GM23338 (cell line): ENCODE data around the gene EIF4A3. TPM values are rescaled to one million over a fixed set of nuclear protein-coding genes. Genes with fewer than 3 reads are reported as not detected.

ENCODE experiments used
- ATAC-seq: fragments of 200-7000 bp; cut with Tn5 transposase; 3 replicates; pipeline ENCODE4 v1.9.1; 2020
- DNase-seq: peaks from one replicate; pipeline ENCODE4 v3.0.0-alpha.2; 2015; ENCODE audit warnings: low spot score
- H2AFZ ChIP-seq: fragments of 200-600 bp; sonication (generic); 2 replicates; pipeline ENCODE4 v1.8.0; 2016; ENCODE audit warnings: antibody characterized with exemption, mild to moderate bottlenecking, moderate library complexity
- H3F3A ChIP-seq: fragments of 200-600 bp; sonication (generic); replicated peaks from 2 replicates; pipeline ENCODE4 v1.8.0; 2017; ENCODE audit warnings: antibody characterized with exemption, mixed run types, low read depth
- H3K27ac ChIP-seq: fragments of 200-600 bp; sonication (generic); 2 replicates; pipeline ENCODE4 v1.6.1; 2016; ENCODE audit warnings: low read depth
- H3K27me3 ChIP-seq: fragments of 200-600 bp; sonication (generic); 2 replicates; pipeline ENCODE4 v1.8.0; 2016; ENCODE audit warnings: mild to moderate bottlenecking, mixed run types, moderate library complexity; ENCODE audit not compliant: insufficient read depth
- H3K36me3 ChIP-seq: fragments of 200-600 bp; sonication (generic); 2 replicates; pipeline ENCODE4 v1.8.0; 2016; ENCODE audit warnings: mild to moderate bottlenecking; ENCODE audit not compliant: insufficient read depth
- H3K4me1 ChIP-seq: fragments of 200-600 bp; sonication (generic); 2 replicates; pipeline ENCODE4 v1.8.0; 2016; ENCODE audit warnings: mild to moderate bottlenecking, moderate library complexity; ENCODE audit not compliant: insufficient read depth
- H3K4me2 ChIP-seq: fragments of 200-600 bp; sonication (generic); 2 replicates; pipeline ENCODE4 v1.7.1; 2017; ENCODE audit warnings: mixed run types
- H3K4me3 ChIP-seq: fragments of 200-600 bp; sonication (generic); 2 replicates; pipeline ENCODE4 v1.6.1; 2016; ENCODE audit warnings: mixed run types
- H3K79me2 ChIP-seq: fragments of 200-600 bp; sonication (generic); replicated peaks from 2 replicates; pipeline ENCODE4 v1.8.0; 2017; ENCODE audit warnings: mild to moderate bottlenecking; ENCODE audit not compliant: insufficient read depth
- H3K9me2 ChIP-seq: fragments of 200-600 bp; sonication (generic); 2 replicates; pipeline ENCODE4 v1.8.0; 2017; ENCODE audit not compliant: insufficient read depth
- H4K20me1 ChIP-seq: fragments of 200-600 bp; sonication (generic); replicated peaks from 2 replicates; pipeline ENCODE4 v1.8.0; 2017; ENCODE audit warnings: mild to moderate bottlenecking; ENCODE audit not compliant: insufficient read depth
- H3K27ac Mint-ChIP-seq: 2 replicates; pipeline ENCODE4 v1.8.0; 2020; ENCODE audit warnings: inconsistent platforms, mild to moderate bottlenecking, moderate library complexity, mixed read lengths
- H3K27me3 Mint-ChIP-seq: 3 replicates; pipeline ENCODE4 v1.8.0; 2022; ENCODE audit warnings: low read depth, mild to moderate bottlenecking, moderate library complexity, mixed read lengths, inconsistent platforms; ENCODE audit not compliant: insufficient read depth, poor library complexity
- H3K36me3 Mint-ChIP-seq: 3 replicates; pipeline ENCODE4 v1.8.0; 2021; ENCODE audit warnings: low read depth, mild to moderate bottlenecking, inconsistent platforms, moderate library complexity, mixed read lengths
- H3K4me1 Mint-ChIP-seq: 3 replicates; pipeline ENCODE4 v1.8.0; 2020; ENCODE audit warnings: mild to moderate bottlenecking, inconsistent platforms, mixed read lengths
- H3K4me3 Mint-ChIP-seq: 3 replicates; pipeline ENCODE4 v1.8.0; 2021; ENCODE audit warnings: moderate library complexity, mild to moderate bottlenecking, inconsistent platforms, mixed read lengths
- H3K9me3 Mint-ChIP-seq: 3 replicates; pipeline ENCODE4 v1.8.0; 2020; ENCODE audit warnings: moderate library complexity, mild to moderate bottlenecking, inconsistent platforms, mixed read lengths
- CREB1 ChIP-seq: fragments of 250-450 bp; sonication (Bioruptor Pico); IDR thresholded peaks from 2 replicates; pipeline ENCODE4 v1.5.0; 2020; ENCODE audit warnings: low read depth, mild to moderate bottlenecking, moderate library complexity
- CTCF ChIP-seq, 2 experiments: fragments of 200-600 bp in 1 of 2; sonication (generic) in 1 of 2; conservative IDR thresholded peaks; 2 replicates each; pipeline versions ENCODE4 v1.5.1 to v1.6.1; 2016 to 2017; ENCODE audit warnings: antibody characterized with exemption in 2 of 2, low read depth in 2 of 2, mild to moderate bottlenecking in 2 of 2, moderate library complexity in 1 of 2
- EZH2 ChIP-seq: fragments of 200-600 bp; sonication (generic); IDR thresholded peaks from one replicate; pipeline ENCODE4 v1.8.0; 2017; ENCODE audit warnings: antibody characterized with exemption, mild to moderate bottlenecking, low read depth; ENCODE audit not compliant: unreplicated experiment
- EZH2phosphoT487 ChIP-seq: fragments of 200-600 bp; sonication (generic); IDR thresholded peaks from one replicate; pipeline ENCODE4 v1.8.1; 2018; ENCODE audit warnings: antibody characterized with exemption; ENCODE audit not compliant: unreplicated experiment
- JUNB ChIP-seq: IDR thresholded peaks from one replicate; pipeline ENCODE4 v1.6.1; 2016; ENCODE audit warnings: antibody characterized with exemption; ENCODE audit not compliant: unreplicated experiment
- NANOG ChIP-seq: IDR thresholded peaks from 2 replicates; pipeline ENCODE4 v1.6.1; 2016; ENCODE audit warnings: antibody characterized with exemption, borderline replicate concordance
- POLR2AphosphoS5 ChIP-seq: IDR thresholded peaks from 2 replicates; pipeline ENCODE4 v1.6.1; 2016; ENCODE audit warnings: antibody characterized with exemption, low read depth
- REST ChIP-seq: IDR thresholded peaks from one replicate; pipeline ENCODE4 v1.6.1; 2018; ENCODE audit warnings: antibody characterized with exemption; ENCODE audit not compliant: unreplicated experiment
- STAT1 ChIP-seq: IDR thresholded peaks from one replicate; pipeline ENCODE4 v1.6.1; 2016; ENCODE audit warnings: antibody characterized with exemption; ENCODE audit not compliant: unreplicated experiment
- polyA plus RNA-seq: library from polyadenylated mRNA; unstranded; fragments of >200 nt; fragmentation: Nextera tagmentation; extraction: Ambion mirVana; gene quantifications from 2 replicates; pipeline ENCODE4 v1.2.1, GENCODE V29; 2016
- total RNA-seq: library from RNA; depleted of rRNA; stranded (reverse); fragments of >200 nt; shearing (Covaris generic); gene quantifications from 2 replicates; pipeline ENCODE4 v1.2.3, GENCODE V29; 2014

Gene EIF4A3
- total and polyA plus RNA-seq, 2 experiments from 2014 or later = 146 to 156 TPM

- TF ChIP-seq REST (no peak), STAT1 (no peak)
These were observed 21.4 kb upstream of the EIF4A3 start (continued) for GRCh38 chr17:80168371-80168770.

- no peak overlapping the region for H3K4me3 ChIP-seq
- Mint-ChIP-seq H3K36me3 (no peaks in the 10 kb centered on the region), H3K27ac (no peak overlapping the region), H3K27me3 (peaks cover 16% of the 10 kb centered on the region), H3K9me3 (no peaks in the 10 kb centered on the region), H3K4me1 (peaks cover 9% of the 10 kb centered on the region), H3K4me3 (no peak overlapping the region)
- H3K9me2 ChIP-seq = no peaks in the 10 kb centered on the region
- 0 out of 2 replicates have a peak, but pooled peaks cover 6% of the 10 kb centered on the region for H3F3A ChIP-seq
- DNase-seq (no peak), ATAC-seq (no peak)
- no peak overlapping the region for H3K4me2 ChIP-seq
- no peak overlapping the region for H3K27ac ChIP-seq
- no peaks in the 10 kb centered on the region for H3K27me3 ChIP-seq
- H4K20me1 ChIP-seq = no peaks in the 10 kb centered on the region
- H3K4me1 ChIP-seq = no peaks in the 10 kb centered on the region; the same call in 1 of the 2 replicates
- no peaks in the 10 kb centered on the region for H3K36me3 ChIP-seq
- H2AFZ ChIP-seq = no peak overlapping the region
- H3K79me2 ChIP-seq = no peaks in the 10 kb centered on the region
- TF ChIP-seq CREB1 (CRISPR knock-in tag) (no peak), REST (no peak), EZH2 (no peak), STAT1 (no peak), JUNB (no peak), POLR2AphosphoS5 (no peak)
These were observed 19.5 kb upstream of the EIF4A3 start for GRCh38 chr17:80166446-80166845.

GRCh38 chr17:80164185-80164584 is 17.3 kb upstream of the EIF4A3 start:
- Mint-ChIP-seq H3K36me3 (no peaks in the 10 kb centered on the region), H3K9me3 (no peaks in the 10 kb centered on the region), H3K4me3 (no peak overlapping the region), H3K27me3 (peaks cover 23% of the 10 kb centered on the region), H3K4me1 (peaks cover 29% of the 10 kb centered on the region), H3K27ac (no peak overlapping the region)
- H3K4me3 ChIP-seq = no peak overlapping the region
- peaks cover 12% of the 10 kb centered on the region; the same call in 1 of the 2 replicates for H3F3A ChIP-seq
- no peak overlapping the region for H3K4me2 ChIP-seq
- no peaks in the 10 kb centered on the region for H3K27me3 ChIP-seq
- H3K36me3 ChIP-seq = no peaks in the 10 kb centered on the region
- no peaks in the 10 kb centered on the region for H3K9me2 ChIP-seq
- H3K79me2 ChIP-seq = no peaks in the 10 kb centered on the region
- H3K4me1 ChIP-seq = peaks cover 19% of the 10 kb centered on the region
- no peak overlapping the region for H3K27ac ChIP-seq
- no peak overlapping the region for H2AFZ ChIP-seq
- no peak for DNase-seq
- no peaks in the 10 kb centered on the region for H4K20me1 ChIP-seq
- no peak for ATAC-seq
- TF ChIP-seq CTCF (conservative IDR thresholded peaks at IDR 0.05; ENCODE audit: low read depth in 2 of 2) = no peak
- TF ChIP-seq POLR2AphosphoS5 = no peak
- TF ChIP-seq REST = no peak
- TF ChIP-seq JUNB = no peak
- no peak for TF ChIP-seq NANOG
- TF ChIP-seq EZH2phosphoT487 = no peak
- no peak for TF ChIP-seq CREB1 (CRISPR knock-in tag)
